ENCODE results near the gene MED12L. TPM values are rescaled to one million over a fixed set of nuclear protein-coding genes. Genes with fewer than 3 reads are reported as not detected.

The MED12L gene
- total and polyA plus RNA-seq, 9 of the 15 experiments (the other 6 are each of a cell fraction or from before 2014, with no cell fraction given) = not detected

GRCh38 chr3:151423091-151423490 lies 337.6 kb downstream of the MED12L start:
- Histone ChIP-seq H3K4me3 (no peak overlapping the region), H3K79me2 (ENCODE audit: control insufficient read depth, insufficient read depth, low read length) (no peaks in the 10 kb centered on the region), H3K27ac (ENCODE audit: extremely low read depth, low read depth, low read length) (no peak overlapping the region), H3K9ac (ENCODE audit: insufficient read depth in 1 of 2, low read depth in 2 of 2, low read length in 2 of 2) (no peak overlapping the region), H3K4me1 (replicated peaks in 1 of 2; ENCODE audit: control insufficient read depth in 2 of 2, insufficient read depth in 2 of 2, low read length in 2 of 2) (no peaks in the 10 kb centered on the region; a peak in 1 of 5 replicates), H3K36me3 (ENCODE audit: control insufficient read depth, insufficient read depth, low read length) (no peaks in the 10 kb centered on the region), H3K4me2 (ENCODE audit: insufficient read depth, low read length) (no peak overlapping the region), H3K9me3 (replicated peaks; ENCODE audit: control insufficient read depth, insufficient read depth, low read depth, low read length) (no peaks in the 10 kb centered on the region), H2AFZ (ENCODE audit: low read depth, low read length) (no peak overlapping the region), H4K20me1 (replicated peaks; ENCODE audit: control insufficient read depth, insufficient read depth, low read length) (no peaks in the 10 kb centered on the region), H3K9me1 (ENCODE audit: control insufficient read depth, insufficient read depth, low read length) (no peaks in the 10 kb centered on the region), H3K27me3 (ENCODE audit: control insufficient read depth in 2 of 2, insufficient read depth in 2 of 2, low read length in 2 of 2) (no peaks in the 10 kb centered on the region; a peak in 1 of 5 replicates)
- ATAC-seq (no peak), DNase-seq (ENCODE audit: extremely low read depth in 1 of 4, low spot score in 3 of 4) (no peak), FAIRE-seq (no peak)
- no TSS peak for BruUV-seq (replicated peaks)
- ChIA-PET POLR2A (interaction anchor here (0.7 to 1.0 kb wide), 2 partner anchors 17 to 357 kb away, joined by 3 read pairs; no protein-coding TSS in a partner anchor), CTCF (ENCODE audit: low intra/inter-chr PET ratio) (no interaction called here)
- intact Hi-C loops (cut with micrococcal nuclease) = no loop called here
- in situ Hi-C loops (cut with MboI) = no loop called here
- WGBS (ENCODE audit: insufficient coverage, low coverage, missing lambda C conversion rate) = 7% methylated on average over 5 of the region's 5 CpGs
- TF ChIP-seq RAD21 (CRISPR knock-in tag; conservative IDR thresholded peaks at IDR 0.05 in 1 of 2, IDR thresholded peaks at IDR 0.05 in 1 of 2) = no peak
- no peak for TF ChIP-seq SIN3B (IDR thresholded peaks at IDR 0.05; ENCODE audit: low read depth)
- no peak for TF ChIP-seq ZNF57 (CRISPR knock-in tag; IDR thresholded peaks at IDR 0.05)
- TF ChIP-seq TCF7L2 (IDR thresholded peaks at IDR 0.05; ENCODE audit: low read depth, low read length) = no peak
- TF ChIP-seq EP300 (IDR thresholded peaks at IDR 0.05; ENCODE audit: low read length) = no peak
- TF ChIP-seq ZNF398 (CRISPR knock-in tag; IDR thresholded peaks at IDR 0.05) = no peak
- TF ChIP-seq SNRNP70 (optimal IDR thresholded peaks at IDR 0.05; ENCODE audit: low read depth, low read length) = no peak
- no peak for TF ChIP-seq TCF3 (CRISPR knock-in tag; IDR thresholded peaks at IDR 0.05)
- no peak for TF ChIP-seq DEAF1 (CRISPR knock-in tag; IDR thresholded peaks at IDR 0.05)
- TF ChIP-seq MCM5 (IDR thresholded peaks at IDR 0.05; ENCODE audit: low read depth) = no peak
- TF ChIP-seq ZC3H11A (IDR thresholded peaks at IDR 0.05; ENCODE audit: low read depth, low read length) = no peak
- TF ChIP-seq SAFB2 (IDR thresholded peaks at IDR 0.05; ENCODE audit: borderline replicate concordance, low read depth, low read length, severe bottlenecking) = no peak
- TF ChIP-seq MITF (IDR thresholded peaks at IDR 0.05) = no peak

Measured in K562 (cell line).